Activated T-helper 1 cell treated with Interleukin-2 at 50 U/mL for 16 hours (primary cell): ENCODE measurements around the gene PCDH18.
"Not testable (repeated sequence)": the region's sequence is repeated elsewhere in the genome, so short reads cannot be mapped to it uniquely, and the experiment has no call there.

Source experiments
- DNase-seq: peaks from one replicate; pipeline ENCODE4 v3.0.0-alpha.2; 2020; ENCODE audit warnings: low read depth

Gene PCDH18, protein sequence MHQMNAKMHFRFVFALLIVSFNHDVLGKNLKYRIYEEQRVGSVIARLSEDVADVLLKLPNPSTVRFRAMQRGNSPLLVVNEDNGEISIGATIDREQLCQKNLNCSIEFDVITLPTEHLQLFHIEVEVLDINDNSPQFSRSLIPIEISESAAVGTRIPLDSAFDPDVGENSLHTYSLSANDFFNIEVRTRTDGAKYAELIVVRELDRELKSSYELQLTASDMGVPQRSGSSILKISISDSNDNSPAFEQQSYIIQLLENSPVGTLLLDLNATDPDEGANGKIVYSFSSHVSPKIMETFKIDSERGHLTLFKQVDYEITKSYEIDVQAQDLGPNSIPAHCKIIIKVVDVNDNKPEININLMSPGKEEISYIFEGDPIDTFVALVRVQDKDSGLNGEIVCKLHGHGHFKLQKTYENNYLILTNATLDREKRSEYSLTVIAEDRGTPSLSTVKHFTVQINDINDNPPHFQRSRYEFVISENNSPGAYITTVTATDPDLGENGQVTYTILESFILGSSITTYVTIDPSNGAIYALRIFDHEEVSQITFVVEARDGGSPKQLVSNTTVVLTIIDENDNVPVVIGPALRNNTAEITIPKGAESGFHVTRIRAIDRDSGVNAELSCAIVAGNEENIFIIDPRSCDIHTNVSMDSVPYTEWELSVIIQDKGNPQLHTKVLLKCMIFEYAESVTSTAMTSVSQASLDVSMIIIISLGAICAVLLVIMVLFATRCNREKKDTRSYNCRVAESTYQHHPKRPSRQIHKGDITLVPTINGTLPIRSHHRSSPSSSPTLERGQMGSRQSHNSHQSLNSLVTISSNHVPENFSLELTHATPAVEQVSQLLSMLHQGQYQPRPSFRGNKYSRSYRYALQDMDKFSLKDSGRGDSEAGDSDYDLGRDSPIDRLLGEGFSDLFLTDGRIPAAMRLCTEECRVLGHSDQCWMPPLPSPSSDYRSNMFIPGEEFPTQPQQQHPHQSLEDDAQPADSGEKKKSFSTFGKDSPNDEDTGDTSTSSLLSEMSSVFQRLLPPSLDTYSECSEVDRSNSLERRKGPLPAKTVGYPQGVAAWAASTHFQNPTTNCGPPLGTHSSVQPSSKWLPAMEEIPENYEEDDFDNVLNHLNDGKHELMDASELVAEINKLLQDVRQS

DNA sequence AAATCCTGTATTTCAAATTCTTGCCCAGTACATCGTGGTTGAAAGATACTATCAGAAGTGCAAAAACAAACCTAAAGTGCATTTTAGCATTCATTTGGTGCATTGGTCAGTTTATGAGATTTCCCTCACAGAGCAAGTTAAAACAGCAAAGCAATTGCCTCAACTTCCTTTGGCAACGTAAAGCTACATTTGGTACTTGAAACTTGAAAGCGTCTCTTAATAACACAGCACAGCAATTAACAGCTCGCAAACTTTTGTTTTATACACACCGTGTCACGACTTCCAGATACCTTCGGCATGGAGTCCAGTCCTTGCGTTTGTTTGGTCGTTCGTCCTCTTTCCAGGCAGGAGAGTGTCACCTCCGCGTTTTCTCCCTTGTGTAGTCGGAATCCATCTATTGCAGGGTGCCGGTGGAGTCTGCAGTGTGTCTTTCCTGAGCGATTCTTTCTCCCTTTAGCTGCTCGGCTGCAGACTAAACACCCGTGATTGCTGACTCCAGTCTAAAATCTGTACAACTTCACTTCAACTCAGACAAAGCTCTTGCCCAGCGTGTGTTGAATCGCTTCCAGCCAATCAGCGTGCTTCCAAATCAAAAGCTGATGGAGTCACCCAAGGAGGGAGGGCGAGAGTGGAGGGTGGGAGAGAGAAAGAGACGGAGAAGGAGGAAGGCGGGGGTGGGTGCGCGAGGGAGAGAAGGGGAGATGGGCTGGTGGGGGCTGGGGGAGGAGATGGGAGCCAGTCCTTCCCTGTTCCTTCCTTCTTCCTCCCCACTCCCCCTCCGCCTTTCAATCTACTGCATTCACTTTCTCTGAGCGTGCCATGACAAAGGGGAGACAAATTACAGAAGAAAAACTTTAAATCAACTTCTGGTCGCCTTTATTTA, at the start of gene PCDH18:
Gene PCDH18 (minus strand): TSS at position 509 of the 883 bp plus-strand sequence. CDS start 406 bp downstream, at position 103.
- no peak for DNase-seq

DNA sequence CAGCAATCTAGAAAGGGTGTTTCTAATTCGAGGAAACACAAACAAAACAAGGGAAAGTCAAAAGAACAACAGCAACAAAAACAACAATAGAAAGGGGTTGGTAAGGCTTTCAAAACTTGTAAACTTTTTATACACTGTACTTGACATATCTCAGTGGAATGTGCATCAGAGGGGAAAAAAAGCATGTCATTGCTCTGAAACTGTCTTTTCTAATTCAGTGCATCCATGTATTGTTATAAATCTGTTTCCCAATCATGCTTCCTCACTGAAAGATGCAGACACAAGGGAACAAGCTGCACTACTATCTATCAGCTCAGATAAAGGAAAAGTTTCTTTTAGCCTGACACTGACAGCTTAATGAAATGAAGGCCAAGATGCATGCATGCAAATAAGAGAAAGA, 44.2 kb upstream of the PCDH18 start:
- no peak for DNase-seq

DNA sequence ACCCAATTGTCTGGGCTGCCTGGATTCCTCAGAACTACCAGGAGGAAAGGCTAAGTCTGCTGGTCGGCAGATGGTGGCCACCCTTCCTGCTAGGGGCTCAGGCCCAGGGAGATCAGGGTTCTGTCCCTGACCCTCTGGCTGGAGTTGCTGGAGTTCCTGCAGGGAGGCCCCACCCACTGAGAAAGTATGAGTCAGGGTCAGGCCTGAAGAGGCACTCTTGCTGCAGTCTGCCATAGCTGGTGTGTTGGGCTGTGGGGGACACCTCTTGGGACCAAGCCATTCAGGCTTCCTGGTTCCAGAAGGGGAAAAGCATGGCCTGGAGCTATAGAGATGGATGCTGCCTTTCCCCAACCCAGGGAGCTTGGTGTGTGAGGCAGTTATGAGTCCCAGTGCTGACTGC, 40.4 kb upstream of the PCDH18 start:
- no peak for DNase-seq

DNA sequence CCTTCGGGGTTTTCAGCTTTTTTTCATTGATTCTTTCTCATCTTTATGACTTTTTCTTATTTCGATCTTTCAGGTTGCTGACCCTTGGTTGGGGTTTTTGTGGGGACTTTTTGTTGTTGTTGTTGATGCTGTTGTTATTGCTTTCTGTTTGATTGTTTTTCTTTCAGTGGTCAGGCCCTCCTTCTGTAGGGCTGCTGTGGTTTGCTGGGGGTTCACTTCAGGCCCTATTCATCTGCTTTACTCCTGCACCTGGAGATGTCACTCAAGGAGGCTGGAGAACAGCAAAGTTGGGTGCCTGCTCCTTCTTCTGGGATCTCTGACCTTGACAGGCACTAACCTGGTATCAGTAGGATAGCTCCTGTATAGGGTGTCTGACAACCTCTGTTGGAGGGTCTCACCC, 39.9 kb upstream of the PCDH18 start:
- no peak for DNase-seq

DNA sequence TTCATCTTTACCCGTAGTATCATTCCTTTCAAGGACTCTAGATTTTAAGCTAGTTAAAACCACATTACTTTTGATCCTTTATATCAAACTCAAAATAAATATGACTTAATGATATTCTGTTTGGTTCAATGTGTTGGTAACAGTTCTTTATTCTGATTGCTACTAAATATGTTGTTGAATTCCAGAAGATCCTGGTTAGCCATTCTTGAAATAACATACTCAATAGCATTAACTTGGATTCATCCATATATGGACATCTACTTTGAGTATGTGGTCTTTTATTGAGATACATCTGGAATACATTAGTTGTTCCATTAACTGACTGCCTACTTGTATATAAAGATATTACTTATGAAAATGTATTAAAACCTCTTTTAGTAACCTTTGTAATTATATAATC, 27.5 kb upstream of the PCDH18 start:
- no peak for DNase-seq

DNA sequence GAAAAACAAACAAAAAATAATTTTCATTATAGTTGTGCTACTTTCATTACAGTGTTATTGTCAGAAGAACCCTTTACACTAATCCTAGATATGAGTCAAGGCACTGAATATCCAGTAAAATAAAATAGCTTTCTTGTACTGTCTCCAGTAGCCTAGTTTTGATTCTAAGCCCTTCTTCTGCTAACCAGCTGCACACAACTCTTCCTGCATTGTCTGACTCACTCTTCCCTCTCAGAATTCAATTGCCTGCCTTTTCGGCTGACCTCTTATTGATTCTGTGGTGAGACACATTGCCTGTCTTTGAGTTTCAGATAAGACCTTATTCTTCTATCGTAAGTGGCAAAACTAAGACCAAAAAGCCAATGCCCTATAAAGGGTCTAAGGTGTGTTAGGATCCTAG, 26.7 kb upstream of the PCDH18 start:
- no peak for DNase-seq

DNA sequence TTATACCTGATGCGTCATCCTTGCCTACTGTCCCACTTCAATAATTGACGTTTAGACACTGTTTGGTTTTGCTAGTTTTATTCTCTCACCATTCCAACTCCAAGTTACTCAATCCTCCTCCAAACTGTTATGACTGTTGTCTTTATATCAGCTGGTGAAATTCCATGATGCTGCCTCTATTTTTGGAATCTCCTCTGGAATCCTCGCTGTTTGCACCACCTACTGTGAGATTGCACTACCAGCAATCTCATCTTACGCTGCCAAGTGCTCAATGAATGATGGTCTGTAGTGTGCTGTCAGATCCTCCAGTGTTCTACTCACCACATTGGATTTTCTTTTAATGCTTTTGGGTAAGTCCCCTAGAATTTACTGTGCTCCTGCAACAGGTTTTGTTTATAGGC, 13.2 kb upstream of the PCDH18 start:
- no peak for DNase-seq

DNA sequence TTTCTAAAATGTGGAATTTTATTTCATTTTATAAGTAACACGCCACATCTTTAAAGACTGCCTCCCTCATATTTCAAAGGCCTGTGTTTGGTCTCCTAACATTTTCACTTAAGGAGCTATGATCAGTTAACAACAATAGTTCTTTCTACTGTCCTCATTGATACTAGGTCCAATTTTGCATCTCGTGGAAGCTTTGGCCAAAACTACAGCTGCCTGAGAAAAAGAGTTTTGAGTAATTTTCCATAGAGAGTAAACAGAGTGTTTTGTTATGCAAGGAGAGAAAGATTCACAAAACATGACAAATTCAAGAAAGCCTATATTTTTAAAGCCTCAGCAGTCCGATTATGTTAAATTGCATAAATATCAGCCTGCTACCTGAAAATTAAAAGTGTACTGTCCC, 11.4 kb upstream of the PCDH18 start:
- DNase-seq, result no peak

DNA sequence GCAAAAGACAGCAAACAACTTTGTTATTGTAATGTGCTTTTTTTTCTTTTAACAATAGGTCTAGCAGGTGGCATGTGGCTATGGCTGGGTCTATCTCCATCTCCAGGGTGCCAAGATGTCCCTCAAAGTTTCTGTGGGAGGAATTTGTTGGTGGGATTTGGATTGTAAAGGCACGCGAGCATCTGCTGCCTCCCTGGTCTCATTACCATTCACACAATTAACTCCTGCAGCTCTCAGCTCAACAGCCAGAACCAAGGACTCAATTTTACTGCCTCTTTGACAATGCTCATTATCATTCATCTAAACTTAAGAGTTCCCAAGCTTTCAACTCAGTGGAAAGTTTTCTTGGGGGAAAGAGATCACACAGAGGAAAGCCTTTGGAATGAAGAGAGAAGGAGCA, 10.9 kb upstream of the PCDH18 start:
- DNase-seq, result no peak

DNA sequence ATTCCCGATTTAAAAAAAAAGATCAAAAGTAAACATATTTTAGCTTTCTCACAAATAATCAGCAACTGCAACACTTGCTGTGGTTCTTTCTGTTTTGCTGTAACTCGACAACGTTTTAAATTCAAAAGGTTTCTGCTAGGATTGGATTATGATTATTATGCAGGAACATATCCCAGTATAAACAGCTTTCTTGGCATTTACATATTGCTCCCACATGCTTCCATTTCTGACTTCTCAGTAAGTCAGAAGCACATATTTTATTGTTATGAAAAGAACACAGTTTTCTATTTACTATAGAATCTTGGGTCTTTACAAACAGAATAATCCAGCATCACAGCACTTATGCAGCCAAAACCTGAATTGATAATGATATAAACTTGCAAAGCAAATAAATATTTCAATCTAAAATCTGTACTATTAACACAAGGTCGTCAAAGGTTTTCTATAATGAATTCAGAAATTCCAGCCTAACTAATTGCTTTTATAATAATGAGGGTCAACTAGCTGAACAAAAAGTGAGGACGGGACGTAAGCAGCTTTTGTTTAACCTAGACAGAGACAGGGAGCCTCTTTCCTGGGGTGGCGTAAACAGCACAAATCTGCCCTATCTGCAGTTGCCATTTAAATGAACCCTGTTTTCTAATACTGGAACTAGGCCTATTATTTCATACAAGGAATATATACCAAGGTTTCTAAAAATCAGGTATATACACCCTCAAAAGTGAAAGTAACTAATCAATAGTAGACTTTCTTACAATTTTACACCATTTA, 9.8 kb upstream of the PCDH18 start:
- no peak for DNase-seq

DNA sequence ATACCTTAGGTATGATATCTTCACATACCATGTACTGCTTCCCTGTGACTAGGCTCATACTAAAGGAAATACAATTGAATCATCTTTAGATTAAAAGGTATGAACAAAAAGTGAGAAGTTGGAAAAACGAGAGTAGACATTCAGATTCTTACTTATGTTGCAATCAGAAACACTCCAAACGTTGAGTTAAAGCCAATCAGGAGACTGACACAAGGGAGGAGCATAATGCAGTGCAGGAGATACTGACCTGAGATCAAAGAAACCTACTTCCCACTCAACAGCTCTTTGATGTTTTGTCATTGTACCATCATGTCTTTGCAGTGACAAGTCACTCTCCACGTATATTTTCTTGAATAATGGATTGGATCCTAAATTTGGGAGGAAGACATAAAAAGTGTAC, 8.9 kb upstream of the PCDH18 start:
- no peak for DNase-seq

DNA sequence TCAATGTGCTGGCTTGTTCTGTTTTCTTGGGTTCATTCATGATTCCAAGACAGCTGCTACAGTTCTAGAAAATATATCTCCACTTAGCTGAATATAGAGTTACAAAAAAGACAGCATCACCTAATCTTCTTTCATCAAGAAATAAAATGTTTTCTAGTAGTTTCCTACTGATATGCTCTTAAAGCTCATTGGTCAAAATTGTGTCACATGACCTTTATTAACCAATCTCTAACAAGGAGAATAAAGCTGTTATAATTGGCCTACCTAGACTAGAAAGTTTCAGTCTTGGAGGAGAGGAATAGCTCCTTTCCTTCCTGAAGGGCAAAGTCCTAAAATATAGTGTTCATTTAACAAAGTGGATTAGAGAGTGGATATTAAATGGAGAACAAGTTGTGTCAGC, 8.1 kb upstream of the PCDH18 start:
- no peak for DNase-seq

DNA sequence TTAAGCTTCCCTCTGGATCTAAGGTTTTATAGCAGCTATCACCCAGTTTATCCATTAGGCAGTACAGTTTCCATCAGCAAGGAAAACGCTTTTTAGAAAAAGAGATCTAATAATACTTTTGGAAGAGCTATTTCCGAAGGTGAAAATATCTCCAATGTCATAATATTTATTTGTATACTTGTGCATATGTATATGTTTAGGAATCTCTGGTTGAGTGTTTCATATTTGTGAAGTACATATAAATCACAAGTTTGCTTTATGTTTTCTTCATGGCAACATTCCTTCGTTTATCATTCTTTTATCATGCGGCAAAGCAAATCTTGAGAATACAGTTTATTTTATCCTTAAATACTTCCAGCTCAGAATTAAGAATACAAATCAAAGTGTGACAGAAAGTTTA, 6.2 kb upstream of the PCDH18 start:
- no peak for DNase-seq

DNA sequence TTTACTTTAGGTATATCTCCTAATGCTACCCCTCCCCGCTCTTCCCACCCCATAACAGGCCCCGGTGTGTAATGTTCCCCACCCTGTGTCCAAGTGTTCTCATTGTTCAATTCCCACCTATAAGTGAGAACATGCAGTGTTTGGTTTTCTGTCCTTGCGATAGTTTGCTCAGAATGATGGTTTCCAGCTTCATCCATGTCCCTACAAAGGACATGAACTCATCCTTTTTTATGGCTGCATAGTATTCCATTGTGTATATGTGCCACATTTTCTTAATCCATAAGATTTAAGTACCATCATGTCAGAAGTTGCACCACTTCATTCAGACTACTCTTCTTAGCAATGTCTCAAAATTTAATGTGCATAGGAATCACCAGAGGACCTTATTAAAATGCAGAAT, 5.5 kb upstream of the PCDH18 start:
- not testable (repeated sequence) for DNase-seq

DNA sequence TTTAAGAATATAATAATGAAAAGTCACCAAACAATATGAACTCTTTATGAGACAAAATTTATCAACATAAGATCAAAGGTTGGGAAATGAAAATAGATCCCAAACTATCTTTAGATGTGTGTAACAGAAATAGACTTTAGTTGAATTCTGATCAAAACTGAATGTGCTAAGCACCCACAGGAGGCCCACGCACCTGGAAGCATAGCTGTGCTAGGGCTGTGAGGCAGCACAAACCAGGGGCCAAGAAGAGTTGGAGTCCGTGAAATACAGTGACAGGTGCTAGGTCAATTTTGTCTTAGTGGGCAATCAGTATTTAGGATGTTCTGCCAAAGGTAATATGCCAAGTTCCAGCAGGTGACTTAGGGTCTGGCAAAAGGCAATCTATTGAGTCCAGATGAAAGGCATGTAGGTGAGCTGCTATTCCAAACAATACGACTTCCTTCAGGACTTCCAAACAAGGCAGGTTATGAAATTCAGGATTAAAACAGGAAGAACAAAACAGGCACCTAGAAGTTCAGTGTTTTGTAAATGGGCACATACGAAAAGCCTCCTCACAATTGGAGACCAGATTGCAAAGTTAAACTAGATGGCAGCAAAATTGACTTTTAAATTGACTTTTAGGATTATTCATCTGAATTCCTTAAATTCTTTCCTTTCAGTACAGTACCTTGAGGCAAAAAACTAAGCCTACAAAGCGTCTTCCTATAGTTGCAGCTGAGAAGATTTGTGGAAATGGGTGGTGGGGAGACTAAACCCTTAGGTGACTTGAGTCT, 4.7 kb upstream of the PCDH18 start:
- no peak for DNase-seq

DNA sequence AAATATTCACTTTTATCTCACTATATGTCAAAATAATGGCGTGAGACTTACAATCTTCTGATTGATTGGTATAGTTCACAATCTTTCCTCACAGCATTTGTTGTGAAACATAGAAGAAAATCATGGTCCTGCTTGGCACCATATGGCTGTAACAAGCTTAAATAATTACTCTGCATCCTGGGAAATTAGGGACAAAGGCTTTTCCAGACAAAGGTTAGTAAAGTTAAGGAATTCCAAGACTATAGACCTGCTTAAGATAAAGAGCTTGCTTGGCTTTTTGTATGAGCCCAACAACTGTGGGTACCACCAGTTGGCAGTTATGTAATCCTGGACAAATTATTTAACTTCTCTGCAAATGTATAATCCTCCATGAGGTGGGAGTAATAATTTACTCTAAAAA, 3.4 kb upstream of the PCDH18 start:
- no peak for DNase-seq

DNA sequence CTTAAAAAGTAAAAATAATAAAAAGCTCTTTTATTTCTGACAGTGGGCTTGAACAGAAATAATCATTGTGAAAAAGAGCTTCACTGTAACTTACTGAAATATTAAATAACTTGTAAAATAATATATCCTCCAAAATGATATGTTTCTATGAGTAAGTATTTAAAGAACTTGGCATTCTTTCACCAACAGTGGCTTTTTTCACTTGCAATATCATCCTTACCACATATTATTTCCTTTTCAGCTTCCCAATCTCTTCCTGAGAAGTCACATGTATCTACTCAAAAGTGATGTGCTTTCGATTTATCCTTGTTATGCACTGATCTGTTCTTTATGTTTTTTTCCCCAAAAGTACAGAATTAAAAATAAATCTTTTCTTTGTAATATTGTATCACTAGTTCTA, 2.2 kb upstream of the PCDH18 start:
- no peak for DNase-seq

DNA sequence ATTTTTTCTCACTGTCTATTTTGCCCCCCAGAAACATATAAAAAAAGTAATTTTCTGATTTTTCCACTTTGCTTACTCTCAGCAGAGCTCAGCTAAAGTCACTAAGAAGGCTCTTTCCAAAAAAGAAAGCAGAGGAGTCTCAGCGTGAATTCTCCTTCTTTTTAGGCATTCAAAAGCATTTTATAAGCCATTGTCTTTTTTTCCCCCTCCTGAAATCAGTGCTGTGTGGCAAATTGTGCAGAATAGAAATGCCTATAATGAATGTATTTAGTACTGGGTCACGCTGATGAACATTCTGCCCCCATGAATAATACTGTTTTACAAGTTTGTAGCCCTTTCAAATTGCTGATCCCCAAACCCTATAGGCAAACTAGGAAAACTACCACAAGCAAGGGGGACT, 1.6 kb upstream of the PCDH18 start:
- no peak for DNase-seq

DNA sequence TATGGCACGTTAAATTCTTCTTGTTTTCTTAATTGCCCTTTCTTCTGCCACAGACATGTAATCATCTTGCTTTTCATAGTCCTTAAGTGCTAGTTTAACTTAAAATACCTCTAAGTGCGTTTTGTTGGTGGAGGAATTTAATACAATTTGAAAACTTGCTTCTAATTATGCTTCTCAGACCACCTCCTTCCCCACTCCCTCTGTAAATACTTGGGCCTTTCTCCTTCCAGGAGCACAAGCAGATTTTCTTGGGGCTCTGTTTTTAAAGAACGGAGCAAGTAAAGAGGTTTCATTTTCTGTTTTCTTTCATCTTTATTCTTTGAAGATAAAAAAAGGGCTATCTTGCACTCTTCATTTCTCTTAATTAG, 559 bp upstream of the PCDH18 start:
- no peak for DNase-seq
